NCI-H146 treated with DMSO at 0.1 percent for 48 hours (cell line): Measurements from ENCODE around the gene NME4.
"Not testable (repeated sequence)": the region's sequence is repeated elsewhere in the genome, so short reads cannot be mapped to it uniquely, and the experiment has no call there.

Experiments
- DNase-seq: peaks from one replicate; lab custom pipeline; 2025; ENCODE audit not compliant: unreplicated experiment; lab: John Stamatoyannopoulos, UW

Gene NME4

GRCh38 chr16:375927-376816, 20.8 kb upstream of the NME4 start:
- no peak for DNase-seq

GRCh38 chr16:376817-377418, 20.1 kb upstream of the NME4 start:
- DNase-seq: no peak

DNA sequence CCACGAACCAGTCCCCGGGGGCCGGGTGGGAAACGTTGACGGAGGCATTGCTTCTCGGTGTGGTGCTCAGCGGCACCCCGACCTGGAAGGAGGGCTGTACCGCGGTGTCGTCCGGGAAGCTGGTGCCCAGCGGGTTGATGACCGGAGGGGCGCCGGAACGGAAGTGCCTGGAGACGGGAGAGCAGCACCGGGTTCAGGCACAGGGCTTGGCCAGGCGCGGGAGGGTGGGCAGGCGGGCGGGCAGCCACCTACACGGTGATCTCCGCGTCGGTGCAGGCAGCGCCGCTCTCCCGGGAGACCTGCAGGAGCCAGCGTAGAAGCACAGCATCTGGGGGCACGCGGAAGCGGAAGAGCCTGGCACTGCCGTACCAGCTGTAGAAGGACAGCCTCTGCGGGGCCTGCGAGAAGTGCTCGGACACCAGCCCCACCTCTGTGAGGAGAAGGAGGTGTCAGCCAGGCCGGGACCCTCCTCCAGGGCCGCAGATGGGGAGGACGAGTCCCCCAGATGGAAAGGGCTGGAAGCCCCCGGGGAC, 19.5 kb upstream of the NME4 start:
- no peak for DNase-seq

GRCh38 chr16:378113-378820, 18.7 kb upstream of the NME4 start:
- not testable (repeated sequence) for DNase-seq

- DNase-seq: no peak
Observed at GRCh38 chr16:378821-379182, 18.2 kb upstream of the NME4 start.

- peak; percentile 95 for DNase-seq
Observed at GRCh38 chr16:379183-379960, 17.6 kb upstream of the NME4 start.

DNA sequence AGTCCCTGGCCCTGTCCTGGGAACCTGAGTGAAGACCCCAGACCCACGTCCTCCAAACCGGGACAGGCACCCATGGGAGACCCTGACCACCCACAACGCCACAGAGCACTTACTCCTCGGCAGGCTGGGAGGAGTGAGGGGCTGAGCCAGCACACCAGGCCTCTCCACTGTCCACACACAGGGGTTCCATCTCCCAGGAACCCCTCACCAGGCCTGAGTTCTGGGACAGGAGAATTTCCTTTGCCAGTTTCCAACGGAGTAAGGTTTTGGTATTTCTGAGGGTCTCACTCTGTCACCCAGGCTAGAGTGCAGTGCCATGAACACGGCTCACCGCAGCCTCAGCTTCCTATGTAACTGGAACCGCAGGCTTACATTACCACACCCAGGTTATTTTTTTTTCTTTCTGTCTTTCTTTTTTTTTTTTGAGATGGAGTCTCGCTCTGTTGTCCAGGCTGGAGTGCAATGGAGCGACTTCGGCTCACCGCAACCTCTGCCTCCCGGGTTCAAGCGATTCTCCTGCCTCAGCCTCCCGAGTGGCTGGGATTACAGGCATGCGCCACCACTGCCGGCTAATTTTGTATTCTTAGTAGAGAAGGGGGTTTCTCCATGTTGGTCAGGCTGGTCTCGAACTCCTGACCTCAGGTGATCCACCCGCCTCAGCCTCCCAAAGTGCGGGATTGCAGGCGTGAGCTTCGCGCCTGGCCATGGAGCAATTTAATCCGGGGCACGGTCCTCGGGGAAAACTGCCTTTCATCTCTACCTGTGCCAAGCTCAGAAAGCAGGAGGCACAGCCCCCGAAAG, 16.8 kb upstream of the NME4 start:
- no peak for DNase-seq

DNA sequence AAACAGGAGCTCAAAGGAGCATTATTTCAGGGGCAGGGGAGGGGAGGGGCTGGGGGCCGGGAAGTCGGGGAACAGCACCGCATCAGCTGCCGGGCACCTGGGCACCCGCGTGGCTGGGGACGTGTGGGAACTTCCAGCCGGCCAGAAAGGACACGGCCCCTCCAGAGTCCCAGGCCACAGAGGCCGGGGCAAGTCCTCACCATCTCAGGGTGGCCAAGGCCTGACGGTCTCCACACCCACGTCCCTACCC, 16.3 kb upstream of the NME4 start:
- no peak for DNase-seq

- DNase-seq: no peak
Observed at GRCh38 chr16:381012-381788, 15.8 kb upstream of the NME4 start.

DNA sequence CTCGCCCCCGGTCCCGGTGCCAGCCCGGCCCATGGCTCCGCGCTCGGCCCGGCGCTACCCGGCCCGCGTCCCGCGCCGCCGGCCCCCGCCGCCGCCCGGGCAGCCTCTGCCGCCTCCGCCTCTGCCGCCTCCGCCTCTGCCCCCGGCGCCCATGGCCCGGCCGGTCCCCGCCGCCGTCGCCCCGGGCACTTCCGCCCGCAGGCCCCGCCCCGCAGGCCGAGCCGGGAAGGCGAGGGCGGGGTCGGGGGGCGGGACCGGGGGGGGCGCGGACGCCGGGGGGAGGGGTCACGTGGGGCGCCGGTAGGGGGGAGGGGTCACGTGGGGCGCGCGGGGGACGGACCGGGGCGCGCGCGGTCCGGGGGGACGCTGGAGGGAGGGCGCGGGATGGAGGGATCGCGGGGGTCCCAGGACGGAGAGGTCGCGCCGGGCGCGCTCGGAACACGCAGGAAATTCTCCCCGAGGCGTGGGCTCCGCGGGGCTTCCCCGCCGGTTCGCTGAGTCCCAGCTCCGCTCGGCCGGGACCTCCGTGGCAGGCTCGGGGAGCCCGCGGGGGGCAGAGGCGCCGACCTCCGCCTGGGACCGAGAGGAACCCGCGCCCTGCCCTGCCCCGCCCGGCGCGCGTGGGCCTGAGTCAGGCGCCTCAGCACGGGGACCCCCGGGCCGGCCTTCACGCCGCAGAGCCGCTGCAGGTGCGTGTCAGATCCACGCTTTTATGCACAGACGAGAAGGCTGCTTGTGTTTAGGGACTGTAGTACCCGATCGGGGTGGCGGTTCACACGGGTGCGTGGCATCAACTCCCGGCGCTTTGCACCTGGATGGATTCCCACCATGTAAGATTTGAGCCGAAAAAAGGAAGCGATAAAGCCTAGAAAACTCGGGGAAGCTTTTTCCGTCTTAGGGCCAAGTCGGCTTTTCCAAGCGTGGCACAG, 14.9 kb upstream of the NME4 start, which contains the start of gene PGAP6:
TSS of gene PGAP6 (minus strand) at position 190 of the 929 bp plus-strand sequence. CDS start at position 33, 157 bp downstream.
- no peak for DNase-seq

GRCh38 chr16:383326-384051, 13.5 kb upstream of the NME4 start:
- DNase-seq: no peak

- DNase-seq: no peak
Observed at GRCh38 chr16:386641-387156, 10.3 kb upstream of the NME4 start.

DNA sequence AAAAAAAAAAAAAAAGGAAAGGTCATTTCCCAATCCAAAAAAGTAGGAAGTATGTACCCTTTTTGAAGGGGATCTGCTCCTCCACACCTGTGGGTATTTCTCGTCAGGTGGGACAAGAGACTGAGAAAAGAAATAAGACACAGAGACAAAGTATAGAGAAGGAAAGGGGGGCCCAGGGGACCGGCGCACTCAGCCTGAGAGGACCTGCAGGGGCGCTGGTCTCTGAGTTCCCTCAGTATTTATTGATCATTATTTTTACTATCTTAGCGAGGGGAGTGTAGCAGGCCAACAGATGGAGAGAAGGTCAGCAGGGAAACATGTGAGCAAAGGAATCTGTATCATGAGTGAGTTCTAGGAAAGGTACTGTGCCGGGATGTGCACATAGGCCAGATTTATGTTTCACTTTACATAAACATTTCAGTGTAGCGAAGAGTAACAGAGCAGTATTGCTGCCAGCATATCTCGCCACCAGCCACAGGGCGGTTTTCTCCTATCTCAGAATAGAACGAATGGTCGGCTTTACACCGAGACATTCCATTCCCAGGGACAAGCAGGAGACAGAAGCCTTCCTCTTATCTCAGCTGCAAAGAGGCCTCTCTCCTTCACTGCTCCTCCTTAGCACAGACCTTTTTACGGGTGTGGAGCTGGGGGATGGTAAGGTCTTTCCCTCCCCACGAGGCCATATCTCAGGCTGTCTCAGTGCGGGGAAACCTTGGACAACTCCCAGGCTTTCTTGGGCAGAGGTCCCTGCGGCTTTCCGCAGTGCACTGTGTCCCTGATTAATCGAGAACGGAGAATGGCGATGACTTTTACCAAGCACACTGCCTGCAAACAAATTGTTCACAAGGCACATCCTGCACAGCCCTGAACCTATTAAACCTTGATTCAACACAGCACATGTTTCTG, 9.0 kb upstream of the NME4 start:
- DNase-seq: not testable (repeated sequence)

GRCh38 chr16:389352-389751, 7.6 kb upstream of the NME4 start:
- no peak for DNase-seq

- peak; percentile 29 for DNase-seq
Observed at GRCh38 chr16:391885-392335, 5.1 kb upstream of the NME4 start.

DNA sequence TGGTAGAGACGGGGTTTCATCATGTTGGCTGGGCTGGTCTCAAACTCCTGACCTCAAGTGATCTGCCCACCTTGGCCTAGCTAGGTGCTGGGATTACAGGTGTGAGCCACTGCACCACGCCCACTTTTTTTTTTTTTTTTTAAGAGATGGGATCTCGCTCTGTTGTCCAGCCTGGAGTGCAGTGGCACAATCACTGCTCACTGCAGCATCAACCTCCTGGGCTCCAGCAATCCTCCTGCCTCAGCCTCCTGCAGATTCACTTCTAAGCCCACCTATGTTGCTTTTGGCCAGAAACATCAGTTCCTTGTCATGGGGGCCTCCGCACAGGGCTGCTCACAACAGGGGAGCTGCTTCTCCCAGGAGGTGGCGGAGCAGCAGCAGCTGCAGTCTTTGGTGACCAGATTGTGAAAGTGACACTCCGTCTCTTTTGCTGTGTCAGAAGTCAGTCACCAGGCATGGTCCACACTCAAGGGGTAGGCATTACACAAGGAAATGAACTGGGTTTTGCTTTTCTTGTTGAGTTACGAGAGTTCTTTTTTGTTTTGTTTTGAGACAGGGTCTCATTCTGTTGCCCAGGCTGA, 4.5 kb upstream of the NME4 start:
- DNase-seq: no peak
